ENCODE results near the gene ERC1.

Gene ERC1

GRCh38 chr12:1481906-1482305 is 490.9 kb downstream of the ERC1 start:
- POLR2A ChIA-PET, result no interaction called here
- no peak for DNase-seq (ENCODE audit: extremely low spot score)
- TF ChIP-seq, protein P1, sequence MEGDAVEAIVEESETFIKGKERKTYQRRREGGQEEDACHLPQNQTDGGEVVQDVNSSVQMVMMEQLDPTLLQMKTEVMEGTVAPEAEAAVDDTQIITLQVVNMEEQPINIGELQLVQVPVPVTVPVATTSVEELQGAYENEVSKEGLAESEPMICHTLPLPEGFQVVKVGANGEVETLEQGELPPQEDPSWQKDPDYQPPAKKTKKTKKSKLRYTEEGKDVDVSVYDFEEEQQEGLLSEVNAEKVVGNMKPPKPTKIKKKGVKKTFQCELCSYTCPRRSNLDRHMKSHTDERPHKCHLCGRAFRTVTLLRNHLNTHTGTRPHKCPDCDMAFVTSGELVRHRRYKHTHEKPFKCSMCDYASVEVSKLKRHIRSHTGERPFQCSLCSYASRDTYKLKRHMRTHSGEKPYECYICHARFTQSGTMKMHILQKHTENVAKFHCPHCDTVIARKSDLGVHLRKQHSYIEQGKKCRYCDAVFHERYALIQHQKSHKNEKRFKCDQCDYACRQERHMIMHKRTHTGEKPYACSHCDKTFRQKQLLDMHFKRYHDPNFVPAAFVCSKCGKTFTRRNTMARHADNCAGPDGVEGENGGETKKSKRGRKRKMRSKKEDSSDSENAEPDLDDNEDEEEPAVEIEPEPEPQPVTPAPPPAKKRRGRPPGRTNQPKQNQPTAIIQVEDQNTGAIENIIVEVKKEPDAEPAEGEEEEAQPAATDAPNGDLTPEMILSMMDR (IDR thresholded peaks at IDR 0.05; ENCODE audit: control extremely low read depth, extremely low read depth, low read depth, missing control alignments), result no peak
- CTCF ChIA-PET, result no interaction called here

GRCh38 chr12:1488908-1489381 is 497.9 kb downstream of the ERC1 start:
- CTCF ChIA-PET, result interaction anchor here (1.3 kb wide), 1 partner anchor 28 kb away, joined by 3 read pairs; no protein-coding TSS in a partner anchor
- TF ChIP-seq, protein P1 (IDR thresholded peaks at IDR 0.05; ENCODE audit: control extremely low read depth, extremely low read depth, low read depth, missing control alignments), result no peak
- POLR2A ChIA-PET, result no interaction called here
- no peak for DNase-seq (ENCODE audit: extremely low spot score)

- ChIA-PET POLR2A (no interaction called here), CTCF (no interaction called here)
- no peak for DNase-seq (ENCODE audit: extremely low spot score)
- TF ChIP-seq, protein P1 (IDR thresholded peaks at IDR 0.05; ENCODE audit: control extremely low read depth, extremely low read depth, low read depth, missing control alignments), result no peak
Measured at GRCh38 chr12:1491983-1492697, 501.1 kb downstream of the ERC1 start.

DNA sequence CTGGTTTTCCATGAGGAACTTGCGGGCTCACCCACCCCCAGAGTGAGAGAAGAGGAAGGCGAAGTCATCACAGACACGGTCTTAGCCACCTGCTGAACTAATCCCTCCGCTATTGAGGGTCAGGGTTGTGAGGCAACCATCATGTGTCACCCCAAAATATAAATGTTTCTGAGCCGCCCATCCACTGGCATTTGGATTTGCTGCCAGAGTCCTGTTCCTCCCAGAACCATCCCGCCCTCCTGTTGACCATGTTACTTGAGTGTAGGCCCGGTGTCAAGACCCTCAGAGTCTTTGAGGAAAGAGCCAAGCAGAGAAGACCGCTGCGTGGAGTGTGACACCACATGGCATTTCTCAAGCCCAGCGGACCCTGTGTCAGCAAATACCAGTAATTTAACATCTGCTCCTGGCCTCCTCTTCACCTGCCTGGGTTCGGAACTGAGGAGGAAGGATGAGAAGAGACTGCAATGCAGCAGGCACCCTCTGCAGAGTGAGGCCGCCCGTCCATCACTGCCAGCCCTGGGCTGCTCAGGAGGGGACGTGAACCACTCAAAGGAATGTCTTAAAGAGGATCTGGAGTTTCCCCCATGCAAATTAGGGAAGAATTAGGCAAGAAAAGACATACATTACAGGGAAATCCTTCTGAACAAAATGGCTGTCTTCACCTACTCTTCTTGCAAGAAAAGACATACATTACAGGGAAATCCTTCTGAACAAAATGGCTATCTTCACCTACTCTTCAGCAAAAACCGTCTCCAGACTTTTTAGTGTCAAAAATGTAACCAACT is 502.9 kb downstream of the ERC1 start:
- TF ChIP-seq, protein P1 (IDR thresholded peaks at IDR 0.05; ENCODE audit: control extremely low read depth, extremely low read depth, low read depth, missing control alignments), result no peak
- no peak for DNase-seq (ENCODE audit: extremely low spot score)
- CTCF ChIA-PET, result no interaction called here
- POLR2A ChIA-PET, result no interaction called here

GRCh38 chr12:1494856-1495255 is 503.8 kb downstream of the ERC1 start:
- POLR2A ChIA-PET, result no interaction called here
- CTCF ChIA-PET, result interaction anchor here (1.0 to 1.4 kb wide), 2 partner anchors 19 to 947 kb away, joined by 3 to 5 read pairs; no protein-coding TSS in a partner anchor
- TF ChIP-seq, protein P1 (IDR thresholded peaks at IDR 0.05; ENCODE audit: control extremely low read depth, extremely low read depth, low read depth, missing control alignments), result no peak
- DNase-seq (ENCODE audit: extremely low spot score), result no peak

DNA sequence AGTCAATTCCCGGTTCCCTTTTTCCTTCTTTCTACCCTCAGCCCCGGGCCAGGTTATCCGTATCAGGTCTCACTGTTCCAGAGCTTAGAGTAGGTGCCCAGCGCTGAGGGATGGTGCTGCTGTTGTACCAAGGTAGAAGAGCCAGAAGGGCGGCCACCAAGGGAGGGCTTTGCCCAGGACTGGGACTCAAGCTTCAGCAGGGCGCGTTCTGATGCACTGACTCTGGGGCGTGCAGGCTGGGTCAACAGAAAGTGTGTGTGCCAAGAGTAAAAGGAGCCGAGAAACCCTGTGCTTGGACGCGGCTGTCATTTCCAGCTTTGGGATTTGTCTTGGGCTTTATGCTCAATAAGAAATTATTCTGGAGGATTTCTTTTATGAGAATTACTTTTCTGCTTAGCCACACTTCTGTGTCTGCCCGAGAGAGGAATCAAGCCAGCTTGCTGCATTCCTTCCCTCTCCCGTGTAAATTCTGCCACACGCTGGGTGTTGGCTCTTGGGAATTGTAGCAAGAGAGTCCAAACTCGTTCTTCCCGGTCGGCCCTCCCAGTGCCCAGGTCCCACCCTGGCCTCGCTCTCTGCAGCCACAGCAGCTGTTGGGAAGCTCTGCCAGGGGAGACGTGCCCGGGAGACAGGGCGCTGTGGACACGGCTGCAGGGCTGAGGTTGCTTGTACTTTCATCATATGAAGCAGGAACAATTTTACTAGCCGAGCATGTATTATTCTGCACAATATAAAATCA is 505.3 kb downstream of the ERC1 start:
- ChIA-PET CTCF (interaction anchor here (1.3 to 1.4 kb wide), 2 partner anchors 20 to 21 kb away, joined by 3 to 5 read pairs; no protein-coding TSS in a partner anchor), POLR2A (no interaction called here)
- TF ChIP-seq, protein P1 (IDR thresholded peaks at IDR 0.05; ENCODE audit: control extremely low read depth, extremely low read depth, low read depth, missing control alignments), result no peak

More for the DNA sequence above, 505.3 kb downstream of the ERC1 start:
- DNase-seq (ENCODE audit: extremely low spot score), result no peak
